Osteocyte (in vitro differentiated cells): Measurements from ENCODE around the gene GHITM. TPM values are rescaled to one million over a fixed set of nuclear protein-coding genes. Genes with fewer than 3 reads are reported as not detected.
"Not testable (repeated sequence)": the region's sequence is repeated elsewhere in the genome, so short reads cannot be mapped to it uniquely, and the experiment has no call there.

Source experiments
- DNase-seq: peaks from one replicate; pipeline ENCODE4 v3.0.0; 2021; ENCODE audit warnings: mixed read lengths; ENCODE audit not compliant: unreplicated experiment; ENCODE audit errors: extremely low spot score
- H3K27ac Mint-ChIP-seq: one replicate; pipeline ENCODE4 v1.8.0; 2021; ENCODE audit warnings: mild to moderate bottlenecking, mixed read lengths; ENCODE audit not compliant: unreplicated experiment
- H3K27me3 Mint-ChIP-seq: one replicate; pipeline ENCODE4 v1.8.0; 2021; ENCODE audit warnings: mixed read lengths; ENCODE audit not compliant: unreplicated experiment
- H3K36me3 Mint-ChIP-seq: one replicate; pipeline ENCODE4 v1.8.0; 2021; ENCODE audit warnings: mixed read lengths; ENCODE audit not compliant: unreplicated experiment
- H3K4me1 Mint-ChIP-seq: one replicate; pipeline ENCODE4 v1.8.0; 2021; ENCODE audit warnings: mixed read lengths; ENCODE audit not compliant: unreplicated experiment
- H3K4me3 Mint-ChIP-seq: one replicate; pipeline ENCODE4 v1.8.0; 2021; ENCODE audit warnings: mild to moderate bottlenecking, moderate library complexity, mixed read lengths; ENCODE audit not compliant: unreplicated experiment
- H3K9me3 Mint-ChIP-seq: one replicate; pipeline ENCODE4 v1.8.0; 2021; ENCODE audit warnings: mixed read lengths; ENCODE audit not compliant: unreplicated experiment
- total RNA-seq: library from RNA; stranded (reverse); gene quantifications from 2 replicates; pipeline ENCODE4 v1.2.1, GENCODE V29; 2021
- TF ChIP-seq, protein P1 (sequence below): fragments of 200-600 bp; sonication (generic); IDR thresholded peaks from 2 replicates; pipeline ENCODE4 v1.5.0; 2021; ENCODE audit warnings: antibody characterized with exemption, mild to moderate bottlenecking, moderate library complexity

GHITM gene
- total RNA-seq, 1 donor from 2014 or later: 105 TPM

DNA sequence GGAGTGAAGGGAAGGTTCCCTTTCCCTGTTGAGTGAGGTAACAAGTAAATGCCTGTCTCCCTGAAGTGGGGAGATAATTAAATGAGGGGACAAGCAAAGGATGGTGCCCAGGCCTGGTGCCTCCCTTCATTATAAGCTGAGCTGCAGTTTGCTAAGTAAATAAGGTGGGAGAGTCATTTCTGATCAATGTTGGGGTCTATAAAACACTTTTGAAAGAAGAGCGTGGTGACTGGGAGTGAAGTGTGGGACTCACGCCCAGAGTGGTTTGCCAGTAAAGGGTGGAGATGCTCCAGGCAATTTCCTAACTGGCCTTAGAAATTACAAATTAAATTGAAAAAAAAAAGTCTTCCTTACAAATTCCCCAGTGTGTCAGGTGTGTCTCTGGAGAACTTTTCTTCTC is 24.7 kb downstream of the GHITM start:
- H3K36me3 Mint-ChIP-seq: no peaks in the 10 kb centered on the region
- H3K9me3 Mint-ChIP-seq: no peaks in the 10 kb centered on the region
- H3K27ac Mint-ChIP-seq: no peak overlapping the region
- H3K4me1 Mint-ChIP-seq: no peaks in the 10 kb centered on the region
- no peak overlapping the region for H3K4me3 Mint-ChIP-seq
- no peak for DNase-seq
- peaks cover 25% of the 10 kb centered on the region for H3K27me3 Mint-ChIP-seq
- TF ChIP-seq, protein P1, sequence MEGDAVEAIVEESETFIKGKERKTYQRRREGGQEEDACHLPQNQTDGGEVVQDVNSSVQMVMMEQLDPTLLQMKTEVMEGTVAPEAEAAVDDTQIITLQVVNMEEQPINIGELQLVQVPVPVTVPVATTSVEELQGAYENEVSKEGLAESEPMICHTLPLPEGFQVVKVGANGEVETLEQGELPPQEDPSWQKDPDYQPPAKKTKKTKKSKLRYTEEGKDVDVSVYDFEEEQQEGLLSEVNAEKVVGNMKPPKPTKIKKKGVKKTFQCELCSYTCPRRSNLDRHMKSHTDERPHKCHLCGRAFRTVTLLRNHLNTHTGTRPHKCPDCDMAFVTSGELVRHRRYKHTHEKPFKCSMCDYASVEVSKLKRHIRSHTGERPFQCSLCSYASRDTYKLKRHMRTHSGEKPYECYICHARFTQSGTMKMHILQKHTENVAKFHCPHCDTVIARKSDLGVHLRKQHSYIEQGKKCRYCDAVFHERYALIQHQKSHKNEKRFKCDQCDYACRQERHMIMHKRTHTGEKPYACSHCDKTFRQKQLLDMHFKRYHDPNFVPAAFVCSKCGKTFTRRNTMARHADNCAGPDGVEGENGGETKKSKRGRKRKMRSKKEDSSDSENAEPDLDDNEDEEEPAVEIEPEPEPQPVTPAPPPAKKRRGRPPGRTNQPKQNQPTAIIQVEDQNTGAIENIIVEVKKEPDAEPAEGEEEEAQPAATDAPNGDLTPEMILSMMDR: no peak

DNA sequence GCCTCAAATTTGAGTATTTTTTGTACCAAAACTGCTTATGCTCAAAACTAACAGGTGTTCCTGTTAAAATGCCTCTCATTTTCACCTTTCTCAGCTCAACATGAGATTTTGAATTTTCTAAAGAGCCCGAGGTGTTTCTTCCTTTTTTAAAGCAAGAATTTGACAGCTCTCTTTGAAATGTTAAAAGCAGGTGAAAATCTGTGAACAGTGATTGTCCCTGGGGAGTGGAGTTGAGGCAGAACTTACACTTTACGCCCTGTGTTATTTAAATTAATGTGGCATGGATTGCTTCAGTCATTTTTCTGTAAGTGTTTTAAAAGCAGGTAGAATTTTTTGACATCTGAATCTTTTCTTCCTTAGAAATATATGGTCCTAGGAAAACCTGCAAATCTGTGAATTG is 25.1 kb downstream of the GHITM start:
- H3K27me3 Mint-ChIP-seq: peaks cover 23% of the 10 kb centered on the region
- H3K27ac Mint-ChIP-seq: no peak overlapping the region
- no peaks in the 10 kb centered on the region for H3K9me3 Mint-ChIP-seq
- no peaks in the 10 kb centered on the region for H3K4me1 Mint-ChIP-seq
- DNase-seq: no peak
- no peak overlapping the region for H3K4me3 Mint-ChIP-seq
- no peaks in the 10 kb centered on the region for H3K36me3 Mint-ChIP-seq
- TF ChIP-seq, protein P1: no peak

DNA sequence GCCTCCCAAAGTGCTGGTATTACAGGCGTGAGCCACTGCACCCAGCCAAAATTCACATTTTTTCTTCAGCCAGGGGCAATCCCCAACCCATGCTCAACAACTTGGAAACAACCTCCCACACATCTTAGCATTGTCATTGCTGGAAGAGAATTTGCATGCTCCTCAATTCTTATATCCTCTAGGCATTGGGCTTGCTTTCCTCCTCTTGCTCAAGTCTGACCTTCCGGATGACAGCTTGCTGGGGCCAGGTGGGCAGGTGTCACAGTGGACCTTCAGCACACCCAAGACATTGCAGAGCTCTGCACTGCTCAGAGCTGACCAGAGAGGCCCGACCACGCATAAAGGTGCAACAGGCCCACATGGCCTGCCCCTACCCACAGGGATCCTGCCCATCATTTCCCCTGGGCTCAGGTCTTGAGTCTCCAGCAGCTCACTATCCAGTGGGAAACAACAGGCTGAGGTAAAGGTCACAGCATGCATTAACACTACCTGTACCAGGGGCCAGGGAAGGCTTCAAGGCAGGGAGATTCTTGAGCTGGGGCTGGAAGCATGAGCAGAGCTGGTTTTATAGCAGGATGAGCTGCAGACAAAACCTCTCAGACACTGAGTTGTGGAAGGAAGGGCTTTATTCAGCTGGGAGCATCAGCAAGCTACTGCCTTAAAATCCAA is 27.4 kb downstream of the GHITM start:
- TF ChIP-seq, protein P1: no peak
- no peak for DNase-seq
- Mint-ChIP-seq H3K27me3 (peaks cover 17% of the 10 kb centered on the region), H3K27ac (no peak overlapping the region), H3K4me1 (no peaks in the 10 kb centered on the region), H3K9me3 (no peaks in the 10 kb centered on the region), H3K36me3 (no peaks in the 10 kb centered on the region), H3K4me3 (no peak overlapping the region)

DNA sequence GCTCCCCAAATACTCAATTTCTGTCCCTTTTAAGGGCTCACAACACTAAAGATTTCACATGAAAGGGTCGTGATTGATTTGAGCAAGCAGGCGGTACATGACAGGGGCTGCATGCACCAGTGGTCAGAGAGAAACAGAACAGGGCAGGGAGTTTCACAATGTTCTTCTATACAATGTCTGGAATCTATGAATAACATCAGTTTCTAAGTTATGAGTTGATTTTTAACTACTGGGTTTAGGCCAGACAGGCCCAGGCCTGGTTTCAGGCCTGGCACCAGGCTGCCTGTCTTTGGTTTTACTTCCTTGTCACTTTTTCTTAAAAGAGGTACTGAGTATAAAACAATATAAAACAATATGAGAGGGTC is 28.0 kb downstream of the GHITM start:
- not testable (repeated sequence) for H3K36me3 Mint-ChIP-seq, H3K9me3 Mint-ChIP-seq, H3K4me1 Mint-ChIP-seq, H3K27ac Mint-ChIP-seq, H3K4me3 Mint-ChIP-seq, DNase-seq
- peaks cover 17% of the 10 kb centered on the region for H3K27me3 Mint-ChIP-seq

DNA sequence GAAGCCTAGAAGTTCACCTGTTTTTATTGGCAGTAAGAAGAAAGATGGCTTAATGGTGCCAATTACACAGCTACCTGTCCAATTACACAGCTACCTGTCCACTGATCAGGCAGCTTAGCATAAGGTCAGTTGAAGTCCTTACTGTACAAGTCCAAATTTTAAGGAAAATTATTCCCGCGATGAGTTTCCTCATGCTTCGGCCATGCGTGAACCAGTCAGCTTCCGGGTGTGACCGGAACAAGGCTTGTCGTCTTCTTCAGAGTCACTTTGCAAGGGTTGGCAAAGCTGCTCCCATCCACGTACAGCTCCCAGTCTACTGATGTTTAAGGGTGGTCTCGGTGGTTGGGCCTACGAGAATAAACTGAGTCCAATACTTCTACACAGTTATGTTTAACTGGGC is 29.1 kb downstream of the GHITM start:
- not testable (repeated sequence) for H3K27ac Mint-ChIP-seq, H3K9me3 Mint-ChIP-seq, H3K27me3 Mint-ChIP-seq, H3K4me3 Mint-ChIP-seq, H3K36me3 Mint-ChIP-seq, H3K4me1 Mint-ChIP-seq
- peak; percentile 48 for DNase-seq

DNA sequence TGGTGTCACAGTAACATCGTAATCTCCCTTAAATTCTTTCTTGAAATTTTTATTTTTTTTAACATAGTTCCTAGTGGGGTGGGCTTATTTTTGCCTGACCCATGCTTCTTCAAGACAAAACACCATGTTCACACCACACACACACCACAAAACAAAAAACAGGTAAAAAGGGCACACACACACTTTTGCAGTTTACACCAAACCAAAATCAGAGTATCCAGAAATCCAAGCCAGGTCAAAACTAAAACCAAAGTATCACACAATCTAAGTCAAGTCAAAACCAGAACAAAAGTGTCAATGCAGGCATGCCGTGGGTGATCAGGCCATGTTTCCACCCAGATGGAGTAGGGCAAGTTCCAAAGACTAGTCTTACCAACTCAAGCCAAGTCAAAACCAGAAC is 31.9 kb downstream of the GHITM start:
- H3K4me1 Mint-ChIP-seq, H3K9me3 Mint-ChIP-seq, H3K27me3 Mint-ChIP-seq, H3K27ac Mint-ChIP-seq, H3K36me3 Mint-ChIP-seq, H3K4me3 Mint-ChIP-seq: not testable (repeated sequence)
- DNase-seq: peak; percentile 8

DNA sequence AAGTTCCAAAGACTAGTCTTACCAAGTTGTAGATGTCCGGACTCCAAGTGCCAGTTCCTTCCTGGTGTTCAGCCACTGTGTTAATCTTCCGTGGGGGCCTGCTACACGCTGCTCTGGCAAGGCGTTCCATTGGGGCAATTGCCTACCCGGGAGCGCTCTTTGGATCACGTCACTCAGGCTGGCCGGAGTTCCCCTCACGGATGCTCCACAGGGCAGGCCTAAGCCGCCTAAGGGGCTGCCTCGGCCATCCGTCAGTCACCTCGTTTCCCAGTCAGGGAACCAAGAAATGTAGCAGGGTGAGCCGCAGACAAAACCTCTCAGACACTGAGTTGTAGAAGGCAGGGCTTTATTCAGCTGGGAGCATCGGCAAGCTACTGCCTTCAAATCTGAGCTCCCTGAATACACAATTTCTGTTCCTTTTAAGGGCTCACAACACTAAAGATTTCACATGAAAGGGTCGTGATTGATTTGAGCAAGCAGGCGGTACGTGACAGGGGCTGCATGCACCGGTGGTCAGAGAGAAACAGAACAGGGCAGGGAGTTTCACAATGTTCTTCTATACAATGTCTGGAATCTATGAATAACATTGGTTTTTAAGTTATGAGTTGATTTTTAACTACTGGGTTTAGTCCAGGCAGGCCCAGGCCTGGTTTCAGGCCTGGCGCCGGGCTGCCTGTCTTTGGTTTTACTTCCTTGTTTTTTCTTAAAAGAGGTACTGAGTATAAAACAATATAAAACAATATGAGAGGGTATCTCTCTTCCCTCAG is 32.6 kb downstream of the GHITM start:
- H3K9me3 Mint-ChIP-seq, H3K4me1 Mint-ChIP-seq, H3K36me3 Mint-ChIP-seq, H3K4me3 Mint-ChIP-seq, H3K27ac Mint-ChIP-seq, H3K27me3 Mint-ChIP-seq: not testable (repeated sequence)
- peak; percentile 76 for DNase-seq
